Breast epithelium (tissue), 4 donors: ENCODE results near the gene DNMT3A. TPM values are rescaled to one million over a fixed set of nuclear protein-coding genes. Genes with fewer than 3 reads are reported as not detected.

ENCODE experiments used
- DNase-seq, 2 donors: peaks; one replicate each; pipeline ENCODE4 v3.0.0-alpha.2; 2019; ENCODE audit warnings: low spot score in 2 of 2
- H3K27ac ChIP-seq, 2 donors: fragments of 200-600 bp; sonication (generic) in 1 of 2; one replicate each; pipeline ENCODE4 v1.5.1; 2016 to 2019; ENCODE audit warnings: mild to moderate bottlenecking in 1 of 2
- H3K27me3 ChIP-seq, 2 donors: fragments of 200-600 bp; sonication (generic) in 1 of 2; one replicate each; pipeline versions ENCODE4 v1.5.1 to v1.6.0; 2017 to 2019; ENCODE audit warnings: control low read depth in 1 of 2, mild to moderate bottlenecking in 1 of 2
- H3K36me3 ChIP-seq: fragments of 200-600 bp; one replicate; pipeline ENCODE4 v1.5.1; 2019
- H3K4me1 ChIP-seq, 2 donors: fragments of 200-600 bp; sonication (generic); one replicate each; pipeline ENCODE4 v1.5.1; 2016 to 2019; ENCODE audit warnings: control low read depth in 1 of 2
- H3K4me3 ChIP-seq, 3 donors: fragments of 200-600 bp; sonication (generic); 1 replicate in 2 of 3; 2 replicates in 1 of 3; pipeline ENCODE4 v1.5.1; 2016 to 2019; ENCODE audit warnings: mild to moderate bottlenecking in 3 of 3, moderate library complexity in 2 of 3
- H3K9me3 ChIP-seq, 2 donors: fragments of 200-600 bp; sonication (generic) in 1 of 2; one replicate each; pipeline ENCODE4 v1.5.1; 2016 to 2019; ENCODE audit warnings: control low read depth in 1 of 2
- POLR2A ChIP-seq: fragments of 450-650 bp; IDR thresholded peaks from one replicate; pipeline ENCODE4 v1.6.1; 2016; ENCODE audit warnings: antibody characterized with exemption, mild to moderate bottlenecking, moderate library complexity
- POLR2AphosphoS5 ChIP-seq, 3 donors: sonication (generic); formaldehyde crosslinking; IDR thresholded peaks; one replicate each; pipeline ENCODE4 v1.6.1; 2017; ENCODE audit warnings: antibody characterized with exemption in 3 of 3
- intact Hi-C: fragments of 100-400 bp; cut with DNase I; formaldehyde crosslinking; loops from one replicate; pipeline ENCODE4 v1.15.1; 2023; ENCODE audit warnings: low total_unique reads
- total RNA-seq, 3 donors: library from RNA; depleted of rRNA; stranded (reverse); fragments of >200 nt; gene quantifications; one replicate each; pipeline ENCODE4 v1.1.0, GENCODE V29; 2016
- TF ChIP-seq, protein P1 (sequence below), 3 donors: fragments of 450-650 bp; IDR thresholded peaks; one replicate each; pipeline ENCODE4 v1.5.1; 2016 to 2017; ENCODE audit warnings: antibody characterized with exemption in 3 of 3, mild to moderate bottlenecking in 3 of 3, moderate library complexity in 3 of 3

The DNMT3A gene
- total RNA-seq, 3 donors from 2014 or later: 8.2 to 21.7 (median 20.0) TPM

DNA sequence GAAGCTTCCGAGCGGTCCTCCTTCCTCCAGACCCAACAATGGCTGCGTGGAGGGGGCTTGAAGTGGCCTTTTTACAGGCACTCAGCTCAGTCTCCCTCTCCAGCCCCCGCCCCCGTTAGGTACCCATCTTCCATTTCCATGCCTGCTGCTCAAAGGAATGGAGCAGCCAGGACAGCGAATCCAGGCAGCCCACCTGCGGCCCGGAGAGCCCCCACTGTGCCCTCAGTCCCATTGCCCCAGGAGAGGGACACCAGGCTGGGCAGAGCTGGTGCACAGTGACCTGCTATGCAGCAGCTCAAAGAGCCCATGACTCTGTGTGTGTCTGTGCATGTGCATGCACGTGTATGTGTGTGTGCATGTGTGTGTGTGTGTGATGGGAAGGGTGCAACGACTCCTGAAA, 162.7 kb downstream of the DNMT3A start:
- Histone ChIP-seq H3K27ac (no peak overlapping the region), H3K4me3 (no peak overlapping the region), H3K36me3 (no peaks in the 10 kb centered on the region), H3K9me3 (no peaks in the 10 kb centered on the region), H3K4me1 (no peaks in the 10 kb centered on the region), H3K27me3 (peaks cover 0 to 3% of the 10 kb centered on the region in 2 donors)
- no peak for TF ChIP-seq POLR2AphosphoS5 (IDR thresholded peaks at IDR 0.05)
- TF ChIP-seq, protein P1, sequence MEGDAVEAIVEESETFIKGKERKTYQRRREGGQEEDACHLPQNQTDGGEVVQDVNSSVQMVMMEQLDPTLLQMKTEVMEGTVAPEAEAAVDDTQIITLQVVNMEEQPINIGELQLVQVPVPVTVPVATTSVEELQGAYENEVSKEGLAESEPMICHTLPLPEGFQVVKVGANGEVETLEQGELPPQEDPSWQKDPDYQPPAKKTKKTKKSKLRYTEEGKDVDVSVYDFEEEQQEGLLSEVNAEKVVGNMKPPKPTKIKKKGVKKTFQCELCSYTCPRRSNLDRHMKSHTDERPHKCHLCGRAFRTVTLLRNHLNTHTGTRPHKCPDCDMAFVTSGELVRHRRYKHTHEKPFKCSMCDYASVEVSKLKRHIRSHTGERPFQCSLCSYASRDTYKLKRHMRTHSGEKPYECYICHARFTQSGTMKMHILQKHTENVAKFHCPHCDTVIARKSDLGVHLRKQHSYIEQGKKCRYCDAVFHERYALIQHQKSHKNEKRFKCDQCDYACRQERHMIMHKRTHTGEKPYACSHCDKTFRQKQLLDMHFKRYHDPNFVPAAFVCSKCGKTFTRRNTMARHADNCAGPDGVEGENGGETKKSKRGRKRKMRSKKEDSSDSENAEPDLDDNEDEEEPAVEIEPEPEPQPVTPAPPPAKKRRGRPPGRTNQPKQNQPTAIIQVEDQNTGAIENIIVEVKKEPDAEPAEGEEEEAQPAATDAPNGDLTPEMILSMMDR (IDR thresholded peaks at IDR 0.05): no peak
- TF ChIP-seq POLR2A: no peak
- intact Hi-C loops: no loop called here
- no peak for DNase-seq

Other genes with a start within 250 kb of the DNMT3A start
- gene POMC, start 173.3 kb downstream of the DNMT3A start, total RNA-seq: 10 to 100 TPM in 1 of 3 donors, 1 to 10 TPM in 2; 2.8 to 10.7 (median 2.9) TPM